Natural killer cell treated with Interleukin-12 subunit alpha and Interleukin-12 subunit beta and Interleukin-15 and Interleukin-18, amount 100 ng/mL, for 72 hours (primary cell): ENCODE data around the gene KCNMB3. TPM values are rescaled to one million over a fixed set of nuclear protein-coding genes. Genes with fewer than 3 reads are reported as not detected.
"Not testable (repeated sequence)": the region's sequence is repeated elsewhere in the genome, so short reads cannot be mapped to it uniquely, and the experiment has no call there.

Source experiments
- ATAC-seq, 2 donors: fragments of 150-1000 bp; cut with Tn5 transposase in 1 of 2; sonication (Bioruptor Pico), chemical (Tn5 transposase) in 1 of 2; 2 replicates each; pipeline ENCODE4 v1.10.0; 2021
- DNase-seq: peaks from one replicate; pipeline ENCODE4 v3.0.0; 2022; ENCODE audit warnings: low spot score
- H3K27ac Mint-ChIP-seq, 2 donors: 1 replicate in 1 of 2; 2 replicates in 1 of 2; pipeline ENCODE4 v1.8.0; 2022; ENCODE audit warnings: mixed read lengths in 2 of 2, mild to moderate bottlenecking in 1 of 2, moderate library complexity in 1 of 2
- H3K27me3 Mint-ChIP-seq, 2 donors: 1 replicate in 1 of 2; 2 replicates in 1 of 2; pipeline ENCODE4 v1.8.0; 2022; ENCODE audit warnings: mixed read lengths in 2 of 2
- H3K36me3 Mint-ChIP-seq: one replicate; pipeline ENCODE4 v1.8.0; 2022; ENCODE audit warnings: mixed read lengths
- H3K4me1 Mint-ChIP-seq, 2 donors: 1 replicate in 1 of 2; 2 replicates in 1 of 2; pipeline ENCODE4 v1.8.0; 2022; ENCODE audit warnings: low read depth in 2 of 2, mixed read lengths in 2 of 2, mild to moderate bottlenecking in 1 of 2
- H3K4me3 Mint-ChIP-seq: one replicate; pipeline ENCODE4 v1.8.0; 2022; ENCODE audit warnings: mixed read lengths
- H3K9me3 Mint-ChIP-seq: 2 replicates; pipeline ENCODE4 v1.8.0; 2022; ENCODE audit warnings: mixed read lengths
- total RNA-seq, 2 donors: library from RNA; stranded (reverse); gene quantifications; one replicate each; pipeline ENCODE4 v1.2.3, GENCODE V29; 2022

KCNMB3 gene
- total RNA-seq, 2 donors from 2014 or later: 2.0 to 2.1 TPM

- H3K4me3 Mint-ChIP-seq, H3K27me3 Mint-ChIP-seq, H3K27ac Mint-ChIP-seq, H3K36me3 Mint-ChIP-seq, ATAC-seq, DNase-seq, H3K9me3 Mint-ChIP-seq, H3K4me1 Mint-ChIP-seq: not testable (repeated sequence)
These were observed 35.4 kb downstream of the KCNMB3 start for GRCh38 chr3:179215550-179215949.

GRCh38 chr3:179200790-179201189, 50.1 kb downstream of the KCNMB3 start:
- H3K4me3 Mint-ChIP-seq: no peak overlapping the region
- no peak for ATAC-seq
- H3K27me3 Mint-ChIP-seq: no peaks in the 10 kb centered on the region
- peaks cover 6% of the 10 kb centered on the region for H3K36me3 Mint-ChIP-seq
- peaks cover 12 to 21% of the 10 kb centered on the region in 2 donors for H3K4me1 Mint-ChIP-seq
- no peak overlapping the region for H3K27ac Mint-ChIP-seq
- no peaks in the 10 kb centered on the region for H3K9me3 Mint-ChIP-seq
- DNase-seq: no peak

DNA sequence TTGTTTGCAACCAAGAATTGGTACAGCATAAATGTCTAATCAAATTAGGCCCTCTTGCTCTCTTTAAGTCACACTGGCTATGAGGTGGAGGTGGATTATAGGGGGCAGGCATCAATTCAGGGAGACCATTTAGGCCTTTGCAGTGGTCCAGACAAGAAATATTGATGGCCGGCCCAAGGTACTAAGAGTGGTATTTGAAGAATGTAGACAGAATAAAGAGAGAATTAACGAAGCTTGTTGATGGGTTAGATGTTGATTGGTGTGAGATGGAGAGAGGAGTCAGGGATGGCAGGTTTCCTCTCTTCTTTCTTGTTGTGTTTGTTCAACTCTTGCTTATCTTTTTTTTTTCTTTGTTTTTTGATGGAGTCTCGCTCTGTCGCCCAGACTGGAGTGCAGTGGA, 54.2 kb downstream of the KCNMB3 start:
- Mint-ChIP-seq H3K4me3 (no peak overlapping the region), H3K4me1 (peaks cover 27 to 37% of the 10 kb centered on the region in 2 donors), H3K9me3 (no peaks in the 10 kb centered on the region), H3K27me3 (no peaks in the 10 kb centered on the region), H3K36me3 (peaks cover 6% of the 10 kb centered on the region), H3K27ac (no peak overlapping the region)
- DNase-seq (no peak), ATAC-seq (no peak)

DNA sequence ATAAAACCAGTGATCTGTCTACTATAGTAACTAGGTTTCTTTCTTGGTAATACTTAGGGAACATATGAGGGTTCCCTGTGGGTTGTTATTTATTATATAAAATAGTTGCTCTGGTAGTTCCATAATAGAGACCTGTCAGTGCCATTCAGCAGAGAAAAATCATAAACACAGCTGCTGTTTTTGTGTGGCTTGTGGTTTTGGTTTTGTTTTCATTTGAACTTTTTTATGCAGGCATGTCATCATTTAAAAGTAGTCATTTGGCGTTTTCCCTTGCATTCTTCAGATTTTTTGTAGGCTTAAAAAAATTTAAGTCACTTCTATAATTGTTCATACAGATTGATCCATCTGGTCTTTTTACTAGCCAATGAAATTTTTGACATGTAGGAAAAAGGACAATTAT, 54.8 kb downstream of the KCNMB3 start:
- Mint-ChIP-seq H3K4me1 (peaks cover 27 to 37% of the 10 kb centered on the region in 2 donors), H3K4me3 (no peak overlapping the region), H3K27me3 (no peaks in the 10 kb centered on the region), H3K36me3 (peaks cover 6% of the 10 kb centered on the region), H3K27ac (peak overlapping the region in 1 of 2 donors; percentile 63), H3K9me3 (no peaks in the 10 kb centered on the region)
- no peak for DNase-seq
- ATAC-seq: no peak

DNA sequence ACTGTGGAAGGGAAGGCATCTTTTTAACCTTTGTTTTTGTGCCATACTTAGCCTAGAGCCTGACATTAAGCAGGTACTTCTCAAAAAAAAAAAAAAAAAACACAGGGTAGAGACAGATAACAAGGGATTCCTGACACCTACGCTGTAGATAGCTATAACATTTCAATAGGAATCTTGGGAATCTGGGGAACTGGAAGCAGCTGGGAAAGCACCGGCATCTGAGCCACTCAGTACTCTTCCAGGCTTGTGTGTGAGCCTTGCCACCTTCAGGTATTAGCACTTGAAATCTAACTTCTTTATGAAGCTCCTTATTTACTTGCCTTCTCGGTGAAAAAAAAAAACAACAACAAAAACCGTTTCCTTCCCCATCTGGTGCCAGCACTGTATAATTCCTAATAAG, 56.0 kb downstream of the KCNMB3 start:
- Mint-ChIP-seq H3K36me3 (no peaks in the 10 kb centered on the region), H3K9me3 (no peaks in the 10 kb centered on the region), H3K27ac (peak overlapping the region in 1 of 2 donors; percentile 63), H3K27me3 (no peaks in the 10 kb centered on the region), H3K4me1 (peaks cover 35 to 44% of the 10 kb centered on the region in 2 donors), H3K4me3 (no peak overlapping the region)
- ATAC-seq (no peak), DNase-seq (no peak)

Other genes starting within 250 kb of the KCNMB3 start
- 10 to 100 TPM; 17.4 to 28.4 TPM for gene ZMAT3, start 179.3 kb downstream of the KCNMB3 start, total RNA-seq
- 10 to 100 TPM; 10.9 to 21.9 TPM for gene PIK3CA, start 102.8 kb downstream of the KCNMB3 start, total RNA-seq
- 10 to 100 TPM; 34.2 to 41.7 TPM for gene ZNF639, start 71.9 kb upstream of the KCNMB3 start, total RNA-seq
- 10 to 100 TPM; 33.6 to 39.5 TPM for gene MFN1, start 96.6 kb upstream of the KCNMB3 start, total RNA-seq
- gene GNB4, start 200.4 kb upstream of the KCNMB3 start, total RNA-seq: 1 to 10 TPM; 7.2 TPM